HG02870 (cell line): ENCODE measurements around the gene SLC24A4.
A peak's percentile ranks its signal among the peaks of the same experiment; 100 is the strongest.

Experiments
- ATAC-seq: cut with Tn5 transposase; IDR thresholded peaks from one replicate; pipeline ENCODE4 v1.9.1; 2021; ENCODE audit warnings: mild to moderate bottlenecking, moderate library complexity; ENCODE audit not compliant: unreplicated experiment

Gene SLC24A4

GRCh38 chr14:92494512-92494911 is 171.5 kb downstream of the SLC24A4 start:
- ATAC-seq, result no peak

DNA sequence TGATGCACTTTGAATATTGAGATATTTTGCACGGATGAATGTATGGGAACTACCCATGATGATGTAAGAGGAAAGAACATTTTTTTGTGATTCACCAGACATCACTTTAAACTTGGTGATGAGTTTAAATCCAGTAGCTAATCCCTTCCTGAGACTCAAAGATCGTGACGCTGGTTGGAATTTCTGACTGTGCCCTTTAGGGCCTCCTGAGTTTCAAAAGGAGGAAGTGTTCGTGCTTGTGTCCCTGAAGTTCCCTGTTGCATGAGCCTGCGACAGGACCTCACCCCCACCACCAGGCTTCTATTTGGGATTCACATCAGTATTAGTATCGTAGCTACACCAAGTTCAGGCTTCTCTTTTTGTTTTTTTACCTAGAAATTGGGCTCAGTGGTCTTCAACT is 172.1 kb downstream of the SLC24A4 start:
- no peak for ATAC-seq

GRCh38 chr14:92496191-92496857 is 173.4 kb downstream of the SLC24A4 start:
- no peak for ATAC-seq

DNA sequence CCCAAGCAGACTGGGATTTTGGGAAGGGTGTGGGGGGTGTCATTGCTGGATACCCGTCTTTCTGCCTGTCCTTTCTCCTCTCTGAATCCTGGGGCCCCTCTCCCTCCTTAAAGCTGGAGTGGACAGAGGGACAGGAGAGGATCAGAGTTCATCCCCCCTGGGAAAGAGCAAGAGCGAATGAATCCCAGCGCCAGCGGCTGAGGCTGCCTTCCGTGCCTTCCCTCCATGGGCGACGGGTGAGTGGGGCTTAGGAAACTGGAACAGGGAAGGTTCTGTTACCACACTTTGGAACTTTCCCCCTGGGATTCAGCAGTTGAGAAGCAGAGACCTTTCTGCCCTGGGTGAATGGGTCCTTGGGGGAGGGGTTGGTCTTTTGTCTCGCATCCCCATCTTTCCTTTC is 174.4 kb downstream of the SLC24A4 start:
- ATAC-seq, result no peak

DNA sequence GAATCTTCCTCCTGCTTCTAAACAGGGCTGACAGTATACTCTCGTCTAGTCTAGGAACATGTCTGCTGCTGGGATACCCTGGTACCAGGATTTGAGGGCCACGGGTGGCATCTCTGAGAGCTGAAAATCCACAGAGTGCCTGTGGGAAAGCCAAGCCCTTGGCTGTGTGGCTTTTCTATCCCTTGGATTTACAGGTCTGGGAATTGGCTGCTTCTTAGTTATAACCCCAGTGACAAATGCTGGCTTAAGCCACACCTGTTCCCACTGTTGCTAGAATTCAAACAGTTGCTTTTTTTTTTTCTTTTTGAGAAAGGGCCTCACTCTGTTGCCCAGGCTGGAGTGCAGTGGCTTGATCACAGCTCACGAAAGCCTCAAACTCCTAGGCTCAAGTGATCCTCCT is 176.3 kb downstream of the SLC24A4 start:
- ATAC-seq, result no peak

DNA sequence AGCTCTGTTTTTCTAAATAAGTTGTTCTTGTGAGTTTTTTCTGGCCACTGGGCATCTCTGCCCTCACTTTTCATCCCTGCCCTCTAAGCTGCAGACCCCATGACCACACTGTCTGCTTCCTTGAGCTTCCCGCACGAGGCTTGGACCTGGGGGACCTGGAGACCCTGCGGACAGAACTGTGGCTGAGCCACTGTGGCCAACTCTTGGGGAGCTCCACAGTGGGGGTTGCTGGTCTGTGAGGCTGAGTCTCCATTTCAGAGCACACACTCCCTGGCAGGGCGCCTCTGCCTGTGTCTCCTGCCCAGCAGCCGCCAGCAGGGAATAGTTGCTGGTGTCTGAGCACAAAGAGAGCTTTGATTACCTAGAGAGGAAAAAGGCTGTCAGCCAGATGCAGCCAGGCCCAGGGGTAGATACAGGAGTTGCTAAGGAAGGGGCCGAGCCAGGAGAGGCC is 177.6 kb downstream of the SLC24A4 start:
- ATAC-seq, result no peak

DNA sequence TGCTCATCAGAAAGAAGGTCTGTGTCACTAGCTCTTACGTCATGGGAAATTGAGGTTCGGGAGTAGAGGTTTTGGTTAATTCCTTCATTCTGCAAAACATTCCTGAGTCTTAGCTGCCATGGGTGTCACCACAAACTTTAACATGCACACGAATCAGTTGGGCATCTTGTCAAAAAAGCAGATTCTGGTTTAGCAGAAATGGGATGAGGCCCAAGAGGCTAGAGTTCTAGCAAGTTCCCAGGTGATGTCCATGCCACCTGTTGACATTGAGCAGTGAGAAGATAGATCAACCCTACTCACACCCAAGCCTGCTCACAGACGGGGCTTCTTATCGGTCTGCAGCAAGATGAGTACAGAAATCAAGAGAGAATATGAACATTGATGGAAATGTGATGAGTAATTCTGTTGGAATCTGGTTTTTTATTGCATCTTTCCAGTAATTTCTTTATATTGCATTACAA is 179.0 kb downstream of the SLC24A4 start:
- no peak for ATAC-seq

DNA sequence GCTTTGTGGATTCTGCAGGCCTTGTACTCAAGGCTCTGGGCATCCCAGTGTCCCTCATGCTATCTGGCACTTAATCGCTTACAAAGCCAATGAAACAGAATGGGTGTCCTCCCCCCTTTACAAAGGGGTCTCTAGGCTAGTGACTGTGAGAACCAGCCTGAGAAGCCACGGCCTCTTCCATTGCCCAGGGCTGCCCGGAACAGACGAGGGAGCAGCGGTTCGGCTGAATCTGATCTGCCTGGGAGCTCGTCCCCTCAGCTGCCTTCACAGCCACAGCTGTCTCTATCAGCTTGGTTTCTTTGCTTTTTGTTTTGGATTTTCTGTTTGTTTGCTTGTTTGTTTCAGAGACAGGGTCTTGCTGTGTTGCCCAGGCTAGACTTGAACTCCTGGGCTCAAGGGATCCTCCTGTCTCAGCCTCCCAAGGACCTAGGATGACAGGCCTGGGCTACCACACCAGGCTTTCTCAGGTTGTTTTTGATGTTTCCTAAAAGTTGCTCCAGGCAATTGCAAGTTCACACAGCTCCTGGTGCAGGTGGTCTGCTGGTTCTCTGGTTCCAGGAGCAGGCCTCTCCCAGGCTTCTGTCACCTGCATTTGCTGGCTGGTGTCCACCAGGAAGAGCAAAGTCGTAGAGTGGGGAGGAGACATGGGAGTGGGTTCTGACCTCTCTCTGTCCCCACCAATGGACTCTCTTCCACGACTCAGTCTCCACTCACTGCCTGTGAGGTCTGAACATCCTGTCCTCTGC is 179.7 kb downstream of the SLC24A4 start:
- no peak for ATAC-seq

- no peak for ATAC-seq
Measured at GRCh38 chr14:92503756-92504491, 181.0 kb downstream of the SLC24A4 start.

DNA sequence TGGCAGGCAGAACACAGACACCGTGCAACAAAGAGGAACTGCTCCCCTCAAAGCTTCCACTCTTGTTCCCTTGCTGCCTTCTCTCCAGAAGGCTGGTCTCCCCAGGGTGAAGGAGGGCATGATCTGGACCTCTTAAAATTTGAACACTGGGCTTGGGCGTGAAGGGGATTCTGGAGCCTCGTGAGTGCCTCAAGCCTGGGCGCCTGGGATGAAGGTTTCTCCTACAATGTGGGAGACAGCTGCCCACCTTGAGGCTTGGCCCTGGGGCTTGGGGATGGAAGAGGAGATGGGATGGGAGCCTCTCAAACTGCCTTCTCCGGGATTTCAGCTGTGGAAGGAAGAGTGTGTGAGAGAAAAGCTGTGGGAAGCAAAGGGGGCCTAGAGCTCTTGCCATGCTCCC is 182.9 kb downstream of the SLC24A4 start:
- ATAC-seq, result no peak

- ATAC-seq, result no peak
Measured at GRCh38 chr14:92506231-92506630, 183.3 kb downstream of the SLC24A4 start.

GRCh38 chr14:92507174-92507768 is 184.3 kb downstream of the SLC24A4 start:
- no peak for ATAC-seq

DNA sequence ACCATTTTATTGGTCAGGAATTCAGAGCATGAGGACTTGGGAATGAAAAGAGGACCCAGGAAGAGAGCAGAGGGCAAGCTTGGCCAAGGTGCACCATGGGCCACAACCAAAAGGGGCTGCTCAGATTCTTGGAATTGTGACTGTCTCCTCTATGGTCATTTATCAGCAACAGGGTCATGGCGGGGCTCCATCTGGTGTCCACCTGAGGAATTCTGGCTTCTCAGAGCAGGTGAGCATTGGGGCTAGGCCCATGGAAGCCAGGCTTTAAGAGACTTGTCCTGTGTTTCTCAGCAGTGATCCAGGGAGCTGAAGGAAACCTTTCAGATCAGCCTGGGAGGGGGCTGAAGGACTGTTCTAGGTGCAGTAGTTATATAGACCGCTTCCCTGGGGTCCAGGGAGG is 188.0 kb downstream of the SLC24A4 start:
- no peak for ATAC-seq

- no peak for ATAC-seq
Measured at GRCh38 chr14:92511453-92512238, 188.7 kb downstream of the SLC24A4 start.

DNA sequence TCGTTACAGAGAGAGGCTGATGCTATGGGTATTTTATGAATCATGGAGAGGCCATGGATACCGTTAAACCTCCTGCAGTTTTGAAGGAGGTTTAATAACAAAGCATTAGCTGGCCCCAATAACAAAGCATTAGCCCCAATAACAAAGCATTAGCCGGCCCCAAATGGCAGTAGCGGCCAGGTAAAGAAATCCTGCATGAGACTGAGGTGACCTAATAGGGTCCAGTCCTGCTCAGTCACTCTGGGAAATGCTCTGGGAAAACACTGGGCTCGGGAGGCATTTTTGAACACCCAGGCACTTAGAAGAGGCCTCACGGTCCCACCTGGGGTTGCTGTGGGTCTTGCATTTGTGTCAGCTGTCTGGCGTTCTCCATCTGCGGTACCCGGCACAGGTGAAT is 189.8 kb downstream of the SLC24A4 start:
- no peak for ATAC-seq

- ATAC-seq, result peak; percentile 42
Measured at GRCh38 chr14:92513204-92513965, 190.4 kb downstream of the SLC24A4 start, which contains the start of gene RIN3. RIN3 (plus strand) TSS chr14:92513781; CDS start chr14:92513933, 152 bp downstream.

DNA sequence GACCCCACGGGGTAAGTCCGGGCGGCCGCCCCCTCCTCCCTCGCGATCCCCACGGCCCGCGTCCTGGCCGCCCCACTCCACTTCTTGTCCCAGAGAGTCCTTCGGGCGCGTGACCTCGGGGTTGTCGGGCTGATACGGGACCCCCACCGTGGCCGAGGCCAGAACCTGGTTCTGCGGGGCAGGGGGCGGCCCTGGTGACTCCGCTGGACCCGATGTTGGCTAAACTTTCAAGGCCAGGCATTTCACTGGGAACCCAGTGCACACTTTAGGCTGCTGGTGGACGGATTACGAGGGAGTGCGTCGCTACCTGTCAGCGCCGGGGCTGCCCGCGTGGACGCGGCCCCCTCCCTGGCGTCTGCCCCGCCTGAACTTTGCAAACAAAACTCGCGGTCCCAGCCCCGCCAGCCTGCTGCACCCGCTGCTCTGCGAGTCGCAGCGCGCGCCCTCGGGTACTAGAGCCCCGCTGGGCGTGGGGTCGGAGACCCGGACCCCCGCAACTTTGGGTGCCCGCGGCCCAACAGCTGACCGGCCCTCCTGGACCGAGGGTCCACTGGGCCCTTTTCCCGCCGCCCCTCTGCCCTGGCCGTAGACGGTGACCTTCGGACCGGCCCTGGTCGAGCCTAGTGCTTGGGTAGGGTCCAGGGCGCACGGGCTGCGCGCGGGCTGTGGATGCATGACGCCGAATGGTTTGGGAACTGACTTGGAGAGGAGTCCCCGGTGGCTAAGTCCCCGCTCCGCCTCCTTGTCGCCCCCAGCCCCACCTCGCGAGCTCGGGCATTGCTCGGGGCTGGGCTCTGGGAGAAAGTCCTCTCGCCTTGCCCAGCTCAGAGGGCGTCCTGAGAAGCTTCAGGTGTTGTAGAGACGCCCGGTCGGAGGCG is 191.2 kb downstream of the SLC24A4 start:
- no peak for ATAC-seq

- no peak for ATAC-seq
Measured at GRCh38 chr14:92514844-92515514, 192.0 kb downstream of the SLC24A4 start.
